Keratinocyte (primary cell): Measurements from ENCODE around the gene CCM2.

Experiments used
- EZH2 ChIP-seq: IDR thresholded peaks from one replicate; pipeline ENCODE4 v1.6.1; 2012; ENCODE audit warnings: inconsistent platforms, mild to moderate bottlenecking, low read length, moderate library complexity
- TF ChIP-seq, protein P1 (sequence below), 3 experiments: IDR thresholded peaks in 1 of 3; conservative IDR thresholded peaks in 1 of 3; optimal IDR thresholded peaks in 1 of 3; 2 replicates in 2 of 3; 3 replicates in 1 of 3; pipeline versions ENCODE3 to v1.5.1; 2011; ENCODE audit warnings: low read length in 3 of 3, mild to moderate bottlenecking in 3 of 3, moderate library complexity in 2 of 3, control low read depth in 1 of 3, inconsistent platforms in 1 of 3; ENCODE audit not compliant: insufficient read depth in 2 of 3; ENCODE audit errors: extremely low read depth in 1 of 3

DNA sequence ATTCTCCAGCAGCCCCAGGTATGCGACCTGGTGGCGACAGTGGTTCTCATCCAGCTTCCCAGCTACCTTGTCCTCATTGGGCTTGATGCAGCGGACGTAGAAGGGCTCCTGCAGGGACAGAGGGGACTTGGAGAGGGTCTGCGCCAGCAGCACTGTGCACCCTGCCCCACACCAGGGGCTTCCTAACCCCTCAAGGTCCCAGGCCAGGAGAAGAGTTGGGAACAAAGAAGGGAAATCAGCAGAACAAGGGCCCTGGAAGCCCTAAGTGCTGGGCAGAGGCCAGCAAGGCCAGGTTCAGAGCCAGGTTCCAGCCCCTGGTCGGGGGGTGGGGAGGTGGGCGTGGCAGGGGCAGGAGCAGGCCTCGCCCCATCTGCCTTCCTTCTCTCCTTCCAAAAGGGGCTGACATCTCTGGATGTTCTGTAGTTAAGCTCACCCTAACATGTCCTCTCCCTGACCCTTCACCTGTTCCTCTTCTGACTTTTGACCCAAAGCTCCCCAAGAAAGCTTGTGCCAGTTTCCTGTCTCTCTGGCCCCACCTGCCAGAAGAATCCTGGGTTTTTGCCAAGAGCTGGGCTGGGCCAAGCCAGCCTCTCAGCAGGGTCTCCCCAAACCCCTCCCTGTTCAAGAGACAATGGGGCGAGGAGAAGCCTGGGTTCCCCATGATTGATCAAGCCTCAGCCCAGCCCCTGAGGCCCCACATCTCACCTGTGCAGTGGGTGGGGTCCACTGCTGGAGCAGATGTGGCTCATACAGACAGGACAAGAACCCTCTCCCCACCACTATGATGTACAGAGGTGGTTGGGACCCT, 33.1 kb upstream of the CCM2 start:
- TF ChIP-seq EZH2, result no peak
- TF ChIP-seq, protein P1, sequence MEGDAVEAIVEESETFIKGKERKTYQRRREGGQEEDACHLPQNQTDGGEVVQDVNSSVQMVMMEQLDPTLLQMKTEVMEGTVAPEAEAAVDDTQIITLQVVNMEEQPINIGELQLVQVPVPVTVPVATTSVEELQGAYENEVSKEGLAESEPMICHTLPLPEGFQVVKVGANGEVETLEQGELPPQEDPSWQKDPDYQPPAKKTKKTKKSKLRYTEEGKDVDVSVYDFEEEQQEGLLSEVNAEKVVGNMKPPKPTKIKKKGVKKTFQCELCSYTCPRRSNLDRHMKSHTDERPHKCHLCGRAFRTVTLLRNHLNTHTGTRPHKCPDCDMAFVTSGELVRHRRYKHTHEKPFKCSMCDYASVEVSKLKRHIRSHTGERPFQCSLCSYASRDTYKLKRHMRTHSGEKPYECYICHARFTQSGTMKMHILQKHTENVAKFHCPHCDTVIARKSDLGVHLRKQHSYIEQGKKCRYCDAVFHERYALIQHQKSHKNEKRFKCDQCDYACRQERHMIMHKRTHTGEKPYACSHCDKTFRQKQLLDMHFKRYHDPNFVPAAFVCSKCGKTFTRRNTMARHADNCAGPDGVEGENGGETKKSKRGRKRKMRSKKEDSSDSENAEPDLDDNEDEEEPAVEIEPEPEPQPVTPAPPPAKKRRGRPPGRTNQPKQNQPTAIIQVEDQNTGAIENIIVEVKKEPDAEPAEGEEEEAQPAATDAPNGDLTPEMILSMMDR (optimal IDR thresholded peaks at IDR 0.05 in 1 of 3, IDR thresholded peaks at IDR 0.05 in 1 of 3, conservative IDR thresholded peaks at IDR 0.05 in 1 of 3; ENCODE audit: extremely low read depth in 1 of 3, insufficient read depth in 2 of 3, low read length in 3 of 3), result no peak
